Measurements from ENCODE around the gene TGM1.

Gene TGM1

GRCh38 chr14:24269368-24269767, 6.4 kb upstream of the TGM1 start:
- TF ChIP-seq EZH2 (optimal IDR thresholded peaks at IDR 0.05; ENCODE audit: low read depth, low read length) = no peak
- TF ChIP-seq, protein P1, sequence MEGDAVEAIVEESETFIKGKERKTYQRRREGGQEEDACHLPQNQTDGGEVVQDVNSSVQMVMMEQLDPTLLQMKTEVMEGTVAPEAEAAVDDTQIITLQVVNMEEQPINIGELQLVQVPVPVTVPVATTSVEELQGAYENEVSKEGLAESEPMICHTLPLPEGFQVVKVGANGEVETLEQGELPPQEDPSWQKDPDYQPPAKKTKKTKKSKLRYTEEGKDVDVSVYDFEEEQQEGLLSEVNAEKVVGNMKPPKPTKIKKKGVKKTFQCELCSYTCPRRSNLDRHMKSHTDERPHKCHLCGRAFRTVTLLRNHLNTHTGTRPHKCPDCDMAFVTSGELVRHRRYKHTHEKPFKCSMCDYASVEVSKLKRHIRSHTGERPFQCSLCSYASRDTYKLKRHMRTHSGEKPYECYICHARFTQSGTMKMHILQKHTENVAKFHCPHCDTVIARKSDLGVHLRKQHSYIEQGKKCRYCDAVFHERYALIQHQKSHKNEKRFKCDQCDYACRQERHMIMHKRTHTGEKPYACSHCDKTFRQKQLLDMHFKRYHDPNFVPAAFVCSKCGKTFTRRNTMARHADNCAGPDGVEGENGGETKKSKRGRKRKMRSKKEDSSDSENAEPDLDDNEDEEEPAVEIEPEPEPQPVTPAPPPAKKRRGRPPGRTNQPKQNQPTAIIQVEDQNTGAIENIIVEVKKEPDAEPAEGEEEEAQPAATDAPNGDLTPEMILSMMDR (IDR thresholded peaks at IDR 0.05; ENCODE audit: low read length) = no peak
- TF ChIP-seq EZH2phosphoT487 (IDR thresholded peaks at IDR 0.05; ENCODE audit: low read length) = no peak
- Histone ChIP-seq H4K20me1 (ENCODE audit: insufficient read depth, low read length) (no peaks in the 10 kb centered on the region), H3F3A (ENCODE audit: insufficient read depth, low read length) (0 out of 2 replicates have a peak, but pooled peaks cover 6% of the 10 kb centered on the region), H3K27ac (ENCODE audit: low read length) (no peak overlapping the region), H3K79me2 (ENCODE audit: low read length) (0 out of 2 replicates have a peak, but pooled peaks cover 5% of the 10 kb centered on the region), H3K9ac (ENCODE audit: low read length) (no peak overlapping the region), H3K4me3 (ENCODE audit: low read length) (no peak overlapping the region), H2AFZ (ENCODE audit: low read length) (no peak overlapping the region), H3K4me1 (ENCODE audit: low read length) (peaks cover 19% of the 10 kb centered on the region), H3K27me3 (replicated peaks; ENCODE audit: insufficient read depth, low read length) (no peaks in the 10 kb centered on the region), H3K36me3 (replicated peaks; ENCODE audit: insufficient read depth, low read length) (no peaks in the 10 kb centered on the region), H3K4me2 (ENCODE audit: low read depth, low read length) (no peak overlapping the region), H3K9me2 (replicated peaks; ENCODE audit: insufficient read depth, low read length) (no peaks in the 10 kb centered on the region), H3K9me3 (replicated peaks; ENCODE audit: insufficient read depth, low read length) (no peaks in the 10 kb centered on the region)
- no peak for DNase-seq

DNA sequence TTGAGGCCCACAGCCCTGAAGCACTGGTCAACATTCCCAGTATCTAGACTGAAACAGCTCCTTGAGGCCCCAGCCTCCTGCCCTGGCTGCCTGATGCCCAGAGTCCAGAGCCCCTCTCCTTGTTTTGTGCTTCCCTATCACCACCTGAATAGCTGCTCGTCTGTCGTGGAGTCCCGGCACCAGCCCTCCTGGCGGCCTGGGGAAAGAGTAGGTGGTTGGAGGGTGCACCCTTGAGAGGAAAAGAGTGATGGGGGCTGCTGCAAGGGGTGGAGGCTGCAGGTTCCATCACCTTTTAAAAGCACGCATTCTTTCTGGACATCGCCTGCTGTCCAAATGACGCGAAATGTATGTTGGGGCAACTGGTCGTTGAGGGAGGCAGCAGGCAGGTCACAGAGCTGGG, 5.2 kb upstream of the TGM1 start:
- Histone ChIP-seq H3K9me3 (replicated peaks; ENCODE audit: insufficient read depth, low read length) (no peaks in the 10 kb centered on the region), H3K9ac (ENCODE audit: low read length) (no peak overlapping the region), H2AFZ (ENCODE audit: low read length) (no peak overlapping the region), H4K20me1 (ENCODE audit: insufficient read depth, low read length) (no peaks in the 10 kb centered on the region), H3K4me1 (ENCODE audit: low read length) (peaks cover 10% of the 10 kb centered on the region), H3K4me3 (ENCODE audit: low read length) (no peak overlapping the region), H3K9me2 (replicated peaks; ENCODE audit: insufficient read depth, low read length) (no peaks in the 10 kb centered on the region), H3K36me3 (replicated peaks; ENCODE audit: insufficient read depth, low read length) (no peaks in the 10 kb centered on the region), H3K27ac (ENCODE audit: low read length) (no peak overlapping the region), H3K79me2 (ENCODE audit: low read length) (0 out of 2 replicates have a peak, but pooled peaks cover 5% of the 10 kb centered on the region), H3K27me3 (replicated peaks; ENCODE audit: insufficient read depth, low read length) (no peaks in the 10 kb centered on the region), H3F3A (ENCODE audit: insufficient read depth, low read length) (no peaks in the 10 kb centered on the region), H3K4me2 (ENCODE audit: low read depth, low read length) (no peak overlapping the region)
- TF ChIP-seq EZH2phosphoT487 (IDR thresholded peaks at IDR 0.05; ENCODE audit: low read length) (no peak), EZH2 (optimal IDR thresholded peaks at IDR 0.05; ENCODE audit: low read depth, low read length) (no peak)
- TF ChIP-seq, protein P1 (IDR thresholded peaks at IDR 0.05; ENCODE audit: low read length) = no peak
- DNase-seq = no peak

DNA sequence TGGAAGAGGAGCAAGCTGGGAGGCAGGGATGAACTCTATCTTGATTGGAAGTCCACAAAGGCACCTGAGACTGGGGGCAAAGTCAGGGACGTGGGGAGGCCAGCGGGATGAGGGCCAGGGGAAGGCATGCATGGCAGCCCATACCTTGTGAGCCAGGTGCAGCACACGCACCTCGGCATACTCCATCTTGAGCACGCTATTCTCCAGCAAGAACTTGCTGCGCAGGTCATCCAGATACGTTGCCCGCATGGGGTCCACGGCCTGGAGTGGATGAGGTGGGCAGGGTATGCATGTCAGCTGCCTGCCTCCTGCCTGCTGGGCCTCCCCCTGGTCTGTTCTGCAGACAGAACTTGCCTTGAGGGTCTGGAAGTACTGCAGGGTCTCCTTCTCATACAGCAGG, 4.5 kb upstream of the TGM1 start:
- Histone ChIP-seq H3K4me1 (ENCODE audit: low read length) (peaks cover 8% of the 10 kb centered on the region), H3K36me3 (replicated peaks; ENCODE audit: insufficient read depth, low read length) (no peaks in the 10 kb centered on the region), H3F3A (ENCODE audit: insufficient read depth, low read length) (no peaks in the 10 kb centered on the region), H4K20me1 (ENCODE audit: insufficient read depth, low read length) (no peaks in the 10 kb centered on the region), H3K79me2 (ENCODE audit: low read length) (0 out of 2 replicates have a peak, but pooled peaks cover 5% of the 10 kb centered on the region), H3K9ac (ENCODE audit: low read length) (no peak overlapping the region), H3K27me3 (replicated peaks; ENCODE audit: insufficient read depth, low read length) (no peaks in the 10 kb centered on the region), H3K4me2 (ENCODE audit: low read depth, low read length) (no peak overlapping the region), H3K9me2 (replicated peaks; ENCODE audit: insufficient read depth, low read length) (no peaks in the 10 kb centered on the region), H3K4me3 (ENCODE audit: low read length) (no peak overlapping the region), H3K27ac (ENCODE audit: low read length) (no peak overlapping the region), H3K9me3 (replicated peaks; ENCODE audit: insufficient read depth, low read length) (no peaks in the 10 kb centered on the region), H2AFZ (ENCODE audit: low read length) (no peak overlapping the region)
- DNase-seq = no peak
- no peak for TF ChIP-seq EZH2 (optimal IDR thresholded peaks at IDR 0.05; ENCODE audit: low read depth, low read length)
- TF ChIP-seq, protein P1 (IDR thresholded peaks at IDR 0.05; ENCODE audit: low read length) = no peak
- TF ChIP-seq EZH2phosphoT487 (IDR thresholded peaks at IDR 0.05; ENCODE audit: low read length) = no peak
